Dendritic cell treated with granulocyte-macrophage colony-stimulating factor and Interleukin-4, amounts not matched to agents 40 ng/mL and 50 ng/mL, for 4 days (primary cell): ENCODE measurements around the gene PEX26.
"Not testable (repeated sequence)": the region's sequence is repeated elsewhere in the genome, so short reads cannot be mapped to it uniquely, and the experiment has no call there.

ENCODE experiments used
- H3K27ac Mint-ChIP-seq: one replicate; pipeline ENCODE4 v1.8.0; 2022; ENCODE audit warnings: mild to moderate bottlenecking, mixed read lengths
- H3K27me3 Mint-ChIP-seq: one replicate; pipeline ENCODE4 v1.8.0; 2022; ENCODE audit warnings: mild to moderate bottlenecking, mixed read lengths
- H3K36me3 Mint-ChIP-seq: one replicate; pipeline ENCODE4 v1.8.0; 2022; ENCODE audit warnings: low read depth, mixed read lengths
- H3K4me1 Mint-ChIP-seq: one replicate; pipeline ENCODE4 v1.8.0; 2022; ENCODE audit warnings: low read depth, mixed read lengths
- H3K4me3 Mint-ChIP-seq: one replicate; pipeline ENCODE4 v1.8.0; 2022; ENCODE audit warnings: mild to moderate bottlenecking, moderate library complexity, mixed read lengths
- H3K9me3 Mint-ChIP-seq: one replicate; pipeline ENCODE4 v1.8.0; 2022; ENCODE audit warnings: mixed read lengths
- intact Hi-C: fragments of 100-400 bp; cut with micrococcal nuclease; formaldehyde crosslinking; loops from one replicate; pipeline ENCODE4 v1.15.0; 2022

Gene PEX26

GRCh38 chr22:18087350-18087855 is 9.6 kb downstream of the PEX26 start:
- intact Hi-C loops, result no loop called here
- Mint-ChIP-seq H3K4me3 (no peak overlapping the region), H3K36me3 (peaks cover 100% of the 10 kb centered on the region), H3K4me1 (peaks cover 9% of the 10 kb centered on the region), H3K27me3 (no peaks in the 10 kb centered on the region), H3K27ac (no peak overlapping the region), H3K9me3 (no peaks in the 10 kb centered on the region)

- no peaks in the 10 kb centered on the region for H3K27me3 Mint-ChIP-seq
- peaks cover 89% of the 10 kb centered on the region for H3K36me3 Mint-ChIP-seq
- H3K4me1 Mint-ChIP-seq, result no peaks in the 10 kb centered on the region
- H3K9me3 Mint-ChIP-seq, result no peaks in the 10 kb centered on the region
- intact Hi-C loops, result no loop called here
- H3K27ac Mint-ChIP-seq, result no peak overlapping the region
- H3K4me3 Mint-ChIP-seq, result no peak overlapping the region
Measured at GRCh38 chr22:18088825-18089568, 11.2 kb downstream of the PEX26 start.

- no peak overlapping the region for H3K27ac Mint-ChIP-seq
- no peaks in the 10 kb centered on the region for H3K4me1 Mint-ChIP-seq
- peaks cover 89% of the 10 kb centered on the region for H3K36me3 Mint-ChIP-seq
- no peak overlapping the region for H3K4me3 Mint-ChIP-seq
- no peaks in the 10 kb centered on the region for H3K9me3 Mint-ChIP-seq
- no peaks in the 10 kb centered on the region for H3K27me3 Mint-ChIP-seq
- intact Hi-C loops, result no loop called here
Measured at GRCh38 chr22:18090286-18090685, 12.5 kb downstream of the PEX26 start.

GRCh38 chr22:18091478-18091877 is 13.7 kb downstream of the PEX26 start:
- Mint-ChIP-seq H3K36me3 (peaks cover 89% of the 10 kb centered on the region), H3K4me3 (no peak overlapping the region), H3K27me3 (no peaks in the 10 kb centered on the region), H3K4me1 (no peaks in the 10 kb centered on the region), H3K9me3 (no peaks in the 10 kb centered on the region), H3K27ac (no peak overlapping the region)
- intact Hi-C loops, result no loop called here

- H3K4me3 Mint-ChIP-seq, result no peak overlapping the region
- intact Hi-C loops, result no loop called here
- H3K27me3 Mint-ChIP-seq, result no peaks in the 10 kb centered on the region
- no peak overlapping the region for H3K27ac Mint-ChIP-seq
- no peaks in the 10 kb centered on the region for H3K9me3 Mint-ChIP-seq
- peaks cover 89% of the 10 kb centered on the region for H3K36me3 Mint-ChIP-seq
- no peaks in the 10 kb centered on the region for H3K4me1 Mint-ChIP-seq
Measured at GRCh38 chr22:18091916-18092526, 14.2 kb downstream of the PEX26 start.

- Mint-ChIP-seq H3K4me3 (no peak overlapping the region), H3K9me3 (no peaks in the 10 kb centered on the region)
Measured at GRCh38 chr22:18093661-18094060, 15.9 kb downstream of the PEX26 start.

GRCh38 chr22:18095101-18095805 is 17.5 kb downstream of the PEX26 start:
- Mint-ChIP-seq H3K36me3 (peaks cover 73% of the 10 kb centered on the region), H3K27ac (no peak overlapping the region), H3K9me3 (no peaks in the 10 kb centered on the region), H3K4me3 (no peak overlapping the region), H3K4me1 (no peaks in the 10 kb centered on the region), H3K27me3 (no peaks in the 10 kb centered on the region)
- intact Hi-C loops, result no loop called here

More at GRCh38 chr22:18093661-18094060, 15.9 kb downstream of the PEX26 start:
- intact Hi-C loops, result no loop called here
- Mint-ChIP-seq H3K36me3 (peaks cover 73% of the 10 kb centered on the region), H3K27ac (no peak overlapping the region), H3K4me1 (no peaks in the 10 kb centered on the region), H3K27me3 (no peaks in the 10 kb centered on the region)

- Mint-ChIP-seq H3K36me3 (peaks cover 66% of the 10 kb centered on the region), H3K27me3 (no peaks in the 10 kb centered on the region), H3K4me3 (no peak overlapping the region), H3K27ac (no peak overlapping the region), H3K4me1 (no peaks in the 10 kb centered on the region), H3K9me3 (no peaks in the 10 kb centered on the region)
- intact Hi-C loops, result no loop called here
Measured at GRCh38 chr22:18096823-18097222, 19.0 kb downstream of the PEX26 start.

- intact Hi-C loops, result no loop called here
- Mint-ChIP-seq H3K4me3 (no peak overlapping the region), H3K36me3 (peaks cover 52% of the 10 kb centered on the region), H3K27me3 (peaks cover under 1% of the 10 kb centered on the region), H3K9me3 (peaks cover 2% of the 10 kb centered on the region), H3K4me1 (no peaks in the 10 kb centered on the region), H3K27ac (no peak overlapping the region)
Measured at GRCh38 chr22:18100781-18101180, 23.0 kb downstream of the PEX26 start.

GRCh38 chr22:18101536-18101935 is 23.7 kb downstream of the PEX26 start:
- Mint-ChIP-seq H3K9me3 (peaks cover 10% of the 10 kb centered on the region), H3K4me1 (no peaks in the 10 kb centered on the region), H3K27ac (no peak overlapping the region), H3K27me3 (peaks cover 6% of the 10 kb centered on the region), H3K4me3 (no peak overlapping the region), H3K36me3 (peaks cover 45% of the 10 kb centered on the region)
- intact Hi-C loops, result no loop called here

- Mint-ChIP-seq H3K9me3 (peaks cover 17% of the 10 kb centered on the region), H3K27me3 (peaks cover 22% of the 10 kb centered on the region), H3K4me3 (no peak overlapping the region), H3K27ac (no peak overlapping the region), H3K4me1 (no peaks in the 10 kb centered on the region), H3K36me3 (peaks cover 39% of the 10 kb centered on the region)
- intact Hi-C loops, result no loop called here
Measured at GRCh38 chr22:18103527-18104269, 25.9 kb downstream of the PEX26 start.

GRCh38 chr22:18104566-18104965 is 26.8 kb downstream of the PEX26 start:
- Mint-ChIP-seq H3K4me1 (peaks cover 2% of the 10 kb centered on the region), H3K27ac (no peak overlapping the region), H3K36me3 (peaks cover 30% of the 10 kb centered on the region), H3K9me3 (peaks cover 17% of the 10 kb centered on the region), H3K27me3 (peaks cover 29% of the 10 kb centered on the region), H3K4me3 (no peak overlapping the region)
- intact Hi-C loops, result no loop called here

- peaks cover 17% of the 10 kb centered on the region for H3K9me3 Mint-ChIP-seq
- peaks cover 14% of the 10 kb centered on the region for H3K4me1 Mint-ChIP-seq
- H3K27ac Mint-ChIP-seq, intact Hi-C loops, H3K4me3 Mint-ChIP-seq: not testable (repeated sequence)
- H3K36me3 Mint-ChIP-seq, result peaks cover 22% of the 10 kb centered on the region
- peaks cover 42% of the 10 kb centered on the region for H3K27me3 Mint-ChIP-seq
Measured at GRCh38 chr22:18105981-18106380, 28.2 kb downstream of the PEX26 start.
